ENCODE results near the gene IL26.
A peak's percentile ranks its signal among the peaks of the same experiment; 100 is the strongest.

The IL26 gene

DNA sequence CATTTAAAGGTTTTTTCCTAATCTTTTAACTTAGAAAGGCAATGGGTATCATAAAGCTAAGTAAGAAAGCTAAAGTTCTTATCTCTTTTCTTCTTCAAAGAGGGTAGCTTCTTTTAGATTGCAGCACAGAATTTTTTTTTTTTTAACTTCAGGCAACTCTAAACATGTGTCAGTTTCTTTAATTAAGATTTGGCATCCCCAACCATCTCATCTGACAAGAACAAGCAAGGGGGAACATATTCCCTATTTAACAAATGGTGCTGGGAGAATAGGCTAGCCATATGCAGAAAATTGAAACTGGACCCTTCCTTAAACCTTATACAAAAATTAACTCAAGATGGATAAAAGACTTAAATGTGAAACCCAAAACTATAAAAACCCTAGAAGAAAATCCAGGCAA lies 51.8 kb downstream of the IL26 start:
- Histone ChIP-seq H3K4me1 (ENCODE audit: control insufficient read depth, insufficient read depth, low read length) (no peaks in the 10 kb centered on the region), H3K36me3 (ENCODE audit: control insufficient read depth, insufficient read depth, low read length, severe bottlenecking) (no peaks in the 10 kb centered on the region), H3K27me3 (replicated peaks; ENCODE audit: control insufficient read depth, insufficient read depth, low read length) (peaks cover 4% of the 10 kb centered on the region), H3K4me3 (ENCODE audit: low read length) (no peak overlapping the region), H3K9ac (ENCODE audit: low read length) (no peak overlapping the region), H3K9me3 (ENCODE audit: control insufficient read depth, low read length) (no peaks in the 10 kb centered on the region)
- no peak for DNase-seq (ENCODE audit: low read depth)

DNA sequence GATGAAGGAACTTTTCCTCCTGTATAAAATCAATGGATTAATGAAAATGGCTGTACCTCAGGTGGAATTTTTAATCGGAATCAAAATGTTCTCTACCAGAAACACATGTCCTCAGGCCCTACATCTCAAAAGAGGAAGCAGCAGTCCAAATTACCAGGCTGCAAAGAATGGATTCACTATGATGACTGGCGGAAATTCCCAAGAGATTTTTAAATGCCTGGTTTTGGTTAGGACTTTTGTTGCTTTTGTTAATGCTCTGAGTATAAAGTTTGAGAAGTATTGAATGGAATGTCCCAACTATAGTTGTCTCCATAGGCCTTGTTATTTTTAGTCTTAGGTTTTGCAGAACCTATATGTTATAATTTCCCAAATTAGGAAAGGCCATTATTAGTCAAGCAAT lies 54.9 kb downstream of the IL26 start:
- DNase-seq (ENCODE audit: low read depth) = no peak
- H3K27me3 ChIP-seq (replicated peaks; ENCODE audit: control insufficient read depth, insufficient read depth, low read length) = peaks cover 4% of the 10 kb centered on the region
- no peaks in the 10 kb centered on the region for H3K9me3 ChIP-seq (ENCODE audit: control insufficient read depth, low read length)
- no peaks in the 10 kb centered on the region for H3K4me1 ChIP-seq (ENCODE audit: control insufficient read depth, insufficient read depth, low read length)
- H3K4me3 ChIP-seq (ENCODE audit: low read length) = no peak overlapping the region
- no peaks in the 10 kb centered on the region for H3K36me3 ChIP-seq (ENCODE audit: control insufficient read depth, insufficient read depth, low read length, severe bottlenecking)
- H3K9ac ChIP-seq (ENCODE audit: low read length) = no peak overlapping the region

DNA sequence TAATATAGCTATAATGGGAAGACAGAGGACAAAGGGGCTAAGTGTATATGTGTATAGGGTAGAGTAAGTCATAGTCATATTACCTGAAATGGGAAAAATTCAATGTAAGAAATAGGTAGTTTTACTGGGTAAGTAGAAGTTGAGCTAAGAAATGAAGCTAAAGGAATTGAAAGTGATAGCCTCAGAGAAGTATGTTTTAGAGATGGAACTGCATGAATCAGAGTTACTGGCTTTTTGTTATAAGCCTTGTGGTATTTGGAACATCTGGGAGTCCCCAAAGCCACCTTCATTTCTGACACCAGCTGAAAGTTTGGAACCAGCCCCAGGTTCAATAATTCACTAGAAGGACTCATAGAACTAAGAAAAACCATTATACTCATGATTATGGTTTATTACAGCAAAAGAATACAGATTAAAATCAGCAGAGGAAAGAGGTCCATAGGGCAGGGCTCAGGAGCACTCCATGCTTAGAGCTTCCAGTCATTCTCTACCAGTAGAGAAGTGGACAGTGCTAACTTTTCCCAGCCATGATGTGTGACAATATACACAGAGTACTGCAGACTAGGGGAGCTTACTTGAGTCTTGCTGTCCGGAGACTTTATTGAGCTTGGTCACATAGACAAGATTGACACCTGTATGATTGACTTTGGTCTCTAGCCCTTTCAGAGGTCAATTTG lies 56.3 kb downstream of the IL26 start:
- H3K27me3 ChIP-seq (replicated peaks; ENCODE audit: control insufficient read depth, insufficient read depth, low read length) = no peaks in the 10 kb centered on the region
- no peak overlapping the region for H3K9ac ChIP-seq (ENCODE audit: low read length)
- DNase-seq (ENCODE audit: low read depth) = no peak
- no peak overlapping the region for H3K4me3 ChIP-seq (ENCODE audit: low read length)
- H3K4me1 ChIP-seq (ENCODE audit: control insufficient read depth, insufficient read depth, low read length) = no peaks in the 10 kb centered on the region
- H3K9me3 ChIP-seq (ENCODE audit: control insufficient read depth, low read length) = no peaks in the 10 kb centered on the region
- H3K36me3 ChIP-seq (ENCODE audit: control insufficient read depth, insufficient read depth, low read length, severe bottlenecking) = no peaks in the 10 kb centered on the region

DNA sequence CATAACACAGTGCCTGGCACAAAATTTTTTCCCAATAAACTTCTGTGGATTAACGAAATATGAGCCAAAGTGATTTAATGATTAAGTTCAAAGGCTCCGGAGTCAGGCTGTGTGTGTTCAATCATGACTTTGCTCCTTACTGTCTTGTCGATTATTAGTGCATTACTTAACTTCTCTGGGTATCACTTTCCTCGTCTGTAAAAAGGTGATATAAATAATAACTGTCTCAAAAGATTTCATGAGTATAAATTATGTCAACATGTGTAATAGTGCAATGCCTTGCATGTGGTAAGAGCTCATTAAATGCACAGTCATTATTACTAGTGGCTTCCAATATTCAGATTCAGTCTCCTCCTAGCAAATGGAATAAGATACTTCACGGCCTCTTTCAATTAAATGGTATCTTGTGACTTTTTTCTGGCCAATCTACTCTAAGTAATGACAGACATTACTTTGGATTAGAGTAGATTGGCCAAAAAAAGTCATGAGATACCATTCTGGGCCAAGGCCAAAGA lies 59.2 kb downstream of the IL26 start:
- H3K9ac ChIP-seq (ENCODE audit: low read length) = no peak overlapping the region
- no peak overlapping the region for H3K4me3 ChIP-seq (ENCODE audit: low read length)
- H3K4me1 ChIP-seq (ENCODE audit: control insufficient read depth, insufficient read depth, low read length) = no peaks in the 10 kb centered on the region
- H3K9me3 ChIP-seq (ENCODE audit: control insufficient read depth, low read length) = no peaks in the 10 kb centered on the region
- no peak for DNase-seq (ENCODE audit: low read depth)
- H3K36me3 ChIP-seq (ENCODE audit: control insufficient read depth, insufficient read depth, low read length, severe bottlenecking) = no peaks in the 10 kb centered on the region
- H3K27me3 ChIP-seq (replicated peaks; ENCODE audit: control insufficient read depth, insufficient read depth, low read length) = peaks cover 9% of the 10 kb centered on the region

DNA sequence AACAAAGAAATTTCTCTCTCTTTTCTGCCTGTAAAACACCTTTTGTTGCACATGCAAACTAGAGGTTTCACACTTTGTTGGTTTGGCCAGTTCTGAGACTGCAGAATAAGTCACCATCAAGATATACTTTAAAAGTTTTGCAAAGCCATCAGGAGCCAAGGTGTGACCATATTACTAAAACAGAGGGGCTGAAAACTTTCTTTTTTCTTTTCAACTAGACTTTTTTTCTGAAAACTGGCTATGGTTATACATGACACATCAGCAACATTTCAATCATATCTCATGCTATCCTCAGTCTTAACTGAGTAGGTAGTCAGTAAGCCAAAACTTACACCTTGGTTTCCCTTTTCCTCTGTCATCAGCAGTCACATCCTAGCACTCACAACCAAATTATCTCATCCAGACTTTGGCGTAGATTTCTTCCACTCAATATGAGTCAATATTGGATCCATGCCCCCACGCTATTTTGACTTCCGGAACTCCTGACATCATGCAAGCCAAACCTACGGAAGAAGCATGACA lies 62.0 kb downstream of the IL26 start:
- H3K9me3 ChIP-seq (ENCODE audit: control insufficient read depth, low read length) = no peaks in the 10 kb centered on the region

DNA sequence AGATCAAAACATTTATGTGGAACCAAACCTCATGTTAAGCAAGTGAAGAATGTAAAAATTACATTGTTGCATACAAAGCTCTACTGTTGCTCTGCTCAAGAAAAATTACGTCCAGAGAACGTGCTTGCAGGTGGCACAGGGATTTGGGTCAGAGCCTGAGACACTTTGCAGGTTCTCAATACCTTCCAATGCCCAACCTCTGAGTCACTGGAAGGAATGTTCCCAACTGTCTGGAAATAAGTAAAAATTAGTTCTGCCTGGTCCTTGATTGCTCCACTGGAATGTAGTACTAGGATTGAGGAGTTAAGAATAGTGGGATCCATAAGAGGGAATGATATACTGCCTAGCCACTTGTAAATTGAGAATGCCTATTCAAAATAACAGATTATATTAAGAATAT lies 63.2 kb downstream of the IL26 start:
- H3K4me3 ChIP-seq (ENCODE audit: low read length) = no peak overlapping the region
- no peaks in the 10 kb centered on the region for H3K36me3 ChIP-seq (ENCODE audit: control insufficient read depth, insufficient read depth, low read length, severe bottlenecking)
- DNase-seq (ENCODE audit: low read depth) = no peak
- H3K4me1 ChIP-seq (ENCODE audit: control insufficient read depth, insufficient read depth, low read length) = no peaks in the 10 kb centered on the region
- no peaks in the 10 kb centered on the region for H3K9me3 ChIP-seq (ENCODE audit: control insufficient read depth, low read length)
- H3K27me3 ChIP-seq (replicated peaks; ENCODE audit: control insufficient read depth, insufficient read depth, low read length) = peaks cover 16% of the 10 kb centered on the region
- H3K9ac ChIP-seq (ENCODE audit: low read length) = no peak overlapping the region

More for the DNA sequence above, 62.0 kb downstream of the IL26 start:
- H3K4me3 ChIP-seq (ENCODE audit: low read length) = no peak overlapping the region
- no peak for DNase-seq (ENCODE audit: low read depth)
- no peaks in the 10 kb centered on the region for H3K36me3 ChIP-seq (ENCODE audit: control insufficient read depth, insufficient read depth, low read length, severe bottlenecking)
- no peaks in the 10 kb centered on the region for H3K4me1 ChIP-seq (ENCODE audit: control insufficient read depth, insufficient read depth, low read length)
- H3K9ac ChIP-seq (ENCODE audit: low read length) = no peak overlapping the region
- H3K27me3 ChIP-seq (replicated peaks; ENCODE audit: control insufficient read depth, insufficient read depth, low read length) = peaks cover 16% of the 10 kb centered on the region

DNA sequence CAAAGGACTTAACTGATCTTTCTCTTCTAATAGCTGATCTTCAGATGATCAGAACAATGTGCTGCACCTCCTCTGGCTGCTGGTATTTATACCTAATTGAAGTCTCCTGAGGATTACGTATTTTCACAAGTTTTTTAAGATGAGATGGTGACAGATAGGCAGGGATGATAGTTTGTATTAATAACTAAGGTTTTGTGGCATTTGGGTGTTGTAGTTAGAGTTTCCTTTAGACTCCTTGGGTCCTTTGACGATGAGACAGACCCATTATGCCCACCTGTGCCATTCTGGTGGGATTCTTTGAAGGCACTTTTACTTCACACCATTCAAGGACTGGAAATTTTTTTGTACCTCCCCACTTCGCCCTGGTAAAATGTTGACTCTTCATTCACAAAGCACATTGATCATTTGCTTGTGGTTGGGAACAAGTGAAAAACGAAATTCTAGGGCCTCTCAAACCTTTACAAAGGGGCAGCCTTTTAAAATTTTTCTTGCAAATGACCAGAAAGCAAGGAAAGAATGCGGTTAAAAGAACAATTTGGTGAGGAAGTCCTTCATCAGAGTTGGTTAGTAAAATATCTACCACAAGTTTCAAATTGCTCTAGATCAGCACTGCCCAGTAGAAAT lies 65.8 kb downstream of the IL26 start, which contains the start of gene IFNG:
IFNG (minus strand) TSS at position 60 of the 624 bp plus-strand sequence. CDS start 125 bp downstream, outside the sequence.
- no peaks in the 10 kb centered on the region for H3K4me1 ChIP-seq (ENCODE audit: control insufficient read depth, insufficient read depth, low read length)
- H3K9me3 ChIP-seq (ENCODE audit: control insufficient read depth, low read length) = no peaks in the 10 kb centered on the region
- DNase-seq (ENCODE audit: low read depth) = no peak
- no peak within 1 kb of the TSS for H3K4me3 ChIP-seq (ENCODE audit: low read length)
- H3K9ac ChIP-seq (ENCODE audit: low read length) = no peak within 1 kb of the TSS
- H3K36me3 ChIP-seq (ENCODE audit: control insufficient read depth, insufficient read depth, low read length, severe bottlenecking) = no peaks in the 10 kb centered on the region
- peaks cover 16% of the 10 kb centered on the region for H3K27me3 ChIP-seq (replicated peaks; ENCODE audit: control insufficient read depth, insufficient read depth, low read length)

DNA sequence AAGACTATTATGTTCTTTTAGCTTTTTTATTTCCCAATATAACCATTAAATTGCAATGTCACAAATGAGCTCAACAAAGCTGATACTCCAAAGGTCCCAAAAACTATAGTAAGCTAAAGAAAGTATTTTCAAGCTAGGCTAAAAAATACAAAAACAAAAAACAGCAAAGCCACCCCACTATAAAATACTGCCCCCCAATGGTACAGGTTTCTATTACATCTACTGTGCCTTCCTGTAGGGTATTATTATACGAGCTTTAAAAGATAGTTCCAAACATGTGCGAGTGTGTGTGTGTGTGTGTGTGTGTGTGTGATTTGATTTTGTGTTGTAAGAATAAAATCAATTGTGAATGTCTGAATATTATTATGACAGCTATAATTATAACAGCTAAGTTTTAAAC lies 67.2 kb downstream of the IL26 start:
- Histone ChIP-seq H3K36me3 (ENCODE audit: control insufficient read depth, insufficient read depth, low read length, severe bottlenecking) (no peaks in the 10 kb centered on the region), H3K9me3 (ENCODE audit: control insufficient read depth, low read length) (no peaks in the 10 kb centered on the region), H3K4me1 (ENCODE audit: control insufficient read depth, insufficient read depth, low read length) (no peaks in the 10 kb centered on the region), H3K27me3 (replicated peaks; ENCODE audit: control insufficient read depth, insufficient read depth, low read length) (peaks cover 10% of the 10 kb centered on the region), H3K9ac (ENCODE audit: low read length) (no peak overlapping the region), H3K4me3 (ENCODE audit: low read length) (no peak overlapping the region)
- peak; percentile 5 for DNase-seq (ENCODE audit: low read depth)

DNA sequence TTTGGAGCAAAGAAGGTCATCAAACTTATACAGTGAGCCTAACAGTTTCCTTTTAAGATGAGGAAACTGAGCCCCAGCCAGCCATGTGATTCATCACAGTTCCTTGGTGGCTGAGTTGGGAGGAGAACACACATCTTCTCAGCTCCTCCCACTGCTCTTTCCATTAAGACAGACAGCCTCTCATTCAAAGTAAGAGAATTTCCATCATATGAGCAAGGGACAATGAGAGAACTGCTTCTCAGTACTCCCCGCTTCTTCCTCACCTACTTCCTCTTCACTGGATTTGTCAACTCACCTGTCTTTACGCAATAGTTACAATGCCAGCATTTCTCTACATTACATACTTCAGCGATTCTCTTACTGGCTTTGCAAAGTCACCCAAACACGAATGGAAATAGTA lies 68.2 kb downstream of the IL26 start:
- DNase-seq (ENCODE audit: low read depth) = no peak
- Histone ChIP-seq H3K27me3 (replicated peaks; ENCODE audit: control insufficient read depth, insufficient read depth, low read length) (peaks cover 7% of the 10 kb centered on the region), H3K4me1 (ENCODE audit: control insufficient read depth, insufficient read depth, low read length) (no peaks in the 10 kb centered on the region), H3K9me3 (ENCODE audit: control insufficient read depth, low read length) (no peaks in the 10 kb centered on the region), H3K4me3 (ENCODE audit: low read length) (no peak overlapping the region), H3K36me3 (ENCODE audit: control insufficient read depth, insufficient read depth, low read length, severe bottlenecking) (no peaks in the 10 kb centered on the region), H3K9ac (ENCODE audit: low read length) (no peak overlapping the region)

DNA sequence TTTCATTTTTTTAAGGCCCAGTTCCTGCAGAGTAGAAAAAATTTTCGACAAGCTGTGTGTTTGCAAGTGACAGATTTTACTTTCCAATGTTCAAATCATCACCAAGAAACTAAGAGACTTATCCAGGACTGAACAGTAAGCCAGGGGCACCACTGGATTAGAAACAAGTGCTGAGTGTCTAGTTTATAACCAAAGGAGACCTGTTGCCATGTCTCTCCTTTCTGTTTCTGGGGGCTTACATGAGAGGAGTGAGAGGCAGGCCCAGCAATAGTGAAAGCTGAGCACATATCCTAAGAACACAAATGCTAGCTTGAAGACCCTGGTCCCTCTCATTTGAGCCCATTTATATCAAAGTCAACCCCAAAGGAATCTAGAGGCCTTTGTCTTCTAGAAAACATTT lies 69.0 kb downstream of the IL26 start:
- DNase-seq (ENCODE audit: low read depth) = no peak
- Histone ChIP-seq H3K4me1 (ENCODE audit: control insufficient read depth, insufficient read depth, low read length) (no peaks in the 10 kb centered on the region), H3K36me3 (ENCODE audit: control insufficient read depth, insufficient read depth, low read length, severe bottlenecking) (no peaks in the 10 kb centered on the region), H3K4me3 (ENCODE audit: low read length) (no peak overlapping the region), H3K9ac (ENCODE audit: low read length) (no peak overlapping the region), H3K9me3 (ENCODE audit: control insufficient read depth, low read length) (no peaks in the 10 kb centered on the region), H3K27me3 (replicated peaks; ENCODE audit: control insufficient read depth, insufficient read depth, low read length) (peaks cover 11% of the 10 kb centered on the region)

DNA sequence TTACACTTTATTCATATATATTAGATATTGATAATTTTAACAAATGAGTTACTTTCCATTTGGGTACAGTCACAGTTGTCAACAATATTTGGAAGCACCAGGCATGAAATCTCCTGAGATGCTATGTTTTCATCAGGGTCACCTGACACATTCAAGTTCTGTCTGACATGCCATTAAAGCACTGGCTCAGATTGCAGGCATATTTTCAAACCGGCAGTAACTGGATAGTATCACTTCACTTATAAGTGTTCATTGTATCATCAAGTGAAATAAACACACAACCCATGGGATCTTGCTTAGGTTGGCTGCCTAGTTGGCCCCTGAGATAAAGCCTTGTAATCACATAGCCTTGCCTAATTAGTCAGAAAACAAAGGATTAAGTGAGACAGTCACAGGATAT lies 70.8 kb downstream of the IL26 start:
- Histone ChIP-seq H3K9me3 (ENCODE audit: control insufficient read depth, low read length) (no peaks in the 10 kb centered on the region), H3K9ac (ENCODE audit: low read length) (no peak overlapping the region), H3K36me3 (ENCODE audit: control insufficient read depth, insufficient read depth, low read length, severe bottlenecking) (no peaks in the 10 kb centered on the region), H3K27me3 (replicated peaks; ENCODE audit: control insufficient read depth, insufficient read depth, low read length) (peaks cover 19% of the 10 kb centered on the region), H3K4me3 (ENCODE audit: low read length) (no peak overlapping the region), H3K4me1 (ENCODE audit: control insufficient read depth, insufficient read depth, low read length) (no peaks in the 10 kb centered on the region)
- DNase-seq (ENCODE audit: low read depth) = no peak

All from adipocyte (in vitro differentiated cells).